NCI-H82 (cell line): ENCODE data around the gene CDC20B.

Source experiments
- DNase-seq: peaks from one replicate; lab custom pipeline; 2025; lab: John Stamatoyannopoulos, UW

Gene CDC20B, protein sequence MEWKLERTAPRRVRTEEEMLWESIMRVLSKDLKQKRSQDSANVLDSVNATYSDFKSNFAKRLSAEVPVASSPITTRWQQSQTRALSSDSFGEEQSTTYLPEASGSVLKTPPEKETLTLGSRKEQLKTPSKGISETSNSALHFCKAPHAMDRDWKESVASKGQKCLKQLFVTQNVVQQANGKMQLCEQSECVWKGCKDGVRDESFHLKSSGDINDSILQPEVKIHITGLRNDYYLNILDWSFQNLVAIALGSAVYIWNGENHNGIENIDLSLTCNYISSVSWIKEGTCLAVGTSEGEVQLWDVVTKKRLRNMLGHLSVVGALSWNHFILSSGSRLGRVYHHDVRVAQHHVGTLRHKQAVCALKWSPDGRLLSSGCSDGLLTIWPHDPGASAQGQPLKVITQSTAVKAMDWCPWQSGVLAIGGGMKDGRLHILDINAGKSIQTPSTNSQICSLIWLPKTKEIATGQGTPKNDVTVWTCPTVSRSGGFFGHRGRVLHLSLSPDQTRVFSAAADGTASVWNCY

DNA sequence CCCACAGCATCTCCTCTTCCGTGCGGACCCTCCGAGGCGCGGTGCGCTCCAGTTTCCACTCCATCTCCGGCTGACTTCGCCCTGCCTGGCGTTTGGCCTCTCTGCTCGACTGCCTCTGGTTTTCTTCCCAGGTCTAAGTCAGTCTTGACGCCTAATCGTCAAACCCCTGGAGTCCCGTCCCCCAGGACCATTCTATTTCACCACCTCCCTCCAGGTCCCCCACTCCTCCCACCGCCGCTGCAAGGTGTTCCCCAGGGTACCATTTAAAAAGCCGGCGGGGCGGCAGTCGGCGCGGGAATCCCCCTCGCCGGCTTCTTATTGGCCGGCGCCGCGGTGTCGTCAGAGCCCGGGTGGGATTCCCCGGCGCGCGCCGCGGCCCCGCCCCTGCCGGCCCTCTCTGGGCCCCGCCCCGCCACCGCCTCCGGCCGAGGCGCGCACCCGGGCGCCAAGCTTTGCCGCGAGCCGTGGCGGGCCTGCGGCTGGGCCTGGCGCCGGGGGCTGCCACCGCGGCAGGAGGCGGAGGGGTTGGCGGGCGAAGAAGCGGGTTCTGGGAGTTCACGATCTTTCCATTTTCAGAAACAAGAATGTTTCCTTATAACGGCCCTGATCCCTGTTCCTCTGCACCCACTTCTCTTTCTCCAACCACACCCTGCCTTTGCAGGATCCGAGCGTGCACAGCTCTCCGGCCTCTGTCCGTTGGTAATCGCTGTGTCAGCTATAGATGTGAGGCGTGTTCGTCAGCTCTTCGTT lies at the start of gene CDC20B:
CDC20B (minus strand) TSS at position 241 of the 750 bp plus-strand sequence; CDS start at position 64, 177 bp downstream.
- peak; percentile 81 for DNase-seq

DNA sequence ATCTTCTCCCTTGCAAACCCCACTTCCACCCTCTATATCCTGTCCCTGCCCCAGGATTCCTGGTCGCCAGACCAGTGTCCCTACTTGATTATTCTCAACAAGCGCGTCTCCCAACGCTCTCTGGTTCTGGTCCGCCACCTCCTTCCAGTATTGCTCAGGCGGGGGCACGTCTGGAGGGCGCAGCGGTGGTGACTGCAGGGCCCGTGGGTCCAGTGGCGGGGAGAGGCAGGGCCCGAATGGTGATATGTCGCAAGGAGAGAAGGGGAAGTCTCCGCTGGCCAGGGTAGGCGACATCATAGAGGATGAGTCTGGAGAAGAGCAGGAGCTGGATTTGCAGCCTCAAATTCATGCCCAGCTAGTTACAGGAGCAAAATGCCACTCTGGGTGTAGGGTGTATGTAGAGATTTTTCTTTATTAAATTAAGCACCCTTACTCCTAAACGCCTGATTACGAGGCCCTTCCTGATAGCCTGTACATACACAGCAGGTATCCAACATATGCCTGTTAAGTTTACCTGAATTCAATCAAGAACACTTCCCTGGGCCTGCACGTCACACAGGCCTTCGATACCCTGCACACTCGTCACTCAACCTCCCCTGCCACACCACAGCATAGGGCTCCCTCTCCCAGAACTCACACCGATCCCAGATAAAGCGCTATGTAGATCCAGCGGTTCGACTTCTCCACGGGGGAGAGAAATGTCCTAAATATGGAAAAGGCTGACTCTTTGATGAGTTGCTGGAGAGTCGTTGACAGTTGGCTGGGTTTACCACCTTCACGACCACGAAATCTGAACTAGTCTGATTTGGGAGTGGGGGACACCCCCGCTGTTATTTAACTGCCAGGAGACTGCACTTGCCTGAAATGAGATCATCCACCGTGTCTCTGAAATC lies 49.4 kb upstream of the CDC20B start:
- DNase-seq: no peak

DNA sequence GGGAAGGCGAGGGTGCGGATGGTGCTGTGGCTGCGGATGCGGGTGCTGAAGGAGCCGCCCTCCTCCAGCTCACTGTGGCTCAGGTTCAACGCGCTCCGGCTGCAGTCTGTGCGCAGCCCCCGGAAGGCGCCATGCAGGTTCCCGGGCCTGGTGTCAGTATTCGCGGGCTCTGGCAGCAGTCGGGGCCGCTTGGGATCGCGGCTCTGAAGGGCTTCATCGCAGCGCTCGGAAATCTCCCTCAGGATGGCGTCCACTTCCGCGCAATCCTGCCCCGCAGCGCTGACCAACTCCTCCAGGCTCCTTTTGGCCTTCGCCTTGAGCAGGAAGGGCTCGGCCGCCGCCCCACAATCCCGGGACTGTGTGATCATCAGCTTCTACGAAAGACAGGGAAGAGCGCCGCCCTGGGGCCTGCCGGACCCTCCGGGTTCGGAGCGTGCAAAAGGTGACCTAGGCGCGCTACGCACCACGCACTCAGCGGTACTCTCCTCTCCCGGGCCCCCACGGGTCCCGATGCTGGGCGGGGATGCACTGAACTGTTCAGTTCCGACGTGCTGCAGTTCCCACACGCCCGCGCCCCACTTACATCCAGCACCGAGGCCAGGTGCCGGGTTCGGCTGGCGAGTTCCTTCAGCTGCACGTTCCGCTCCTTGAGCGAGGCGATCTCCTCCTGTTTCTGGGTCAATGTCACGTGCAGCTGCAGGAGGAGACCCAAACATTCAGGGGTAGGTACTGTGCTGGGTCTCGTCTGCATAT lies 47.6 kb upstream of the CDC20B start:
- DNase-seq: no peak

DNA sequence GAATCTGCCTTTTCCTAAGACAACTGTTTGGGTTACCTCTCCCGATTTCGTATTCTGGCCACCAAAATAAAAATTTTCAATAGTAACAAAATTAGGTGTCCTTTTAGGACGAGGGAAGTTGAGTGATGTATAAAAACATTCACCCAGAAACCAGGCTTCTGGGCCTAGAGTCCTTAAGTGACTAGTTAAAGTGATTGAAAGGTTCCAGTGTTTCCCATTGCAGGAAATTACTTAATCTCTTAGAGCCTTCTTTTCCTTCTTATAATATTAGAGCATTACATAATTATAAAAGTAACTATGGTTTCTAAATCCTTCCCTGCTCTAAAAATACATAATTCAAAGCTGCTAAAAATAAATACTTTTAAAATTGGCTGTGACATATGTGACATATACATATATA lies 46.8 kb upstream of the CDC20B start:
- DNase-seq: no peak

DNA sequence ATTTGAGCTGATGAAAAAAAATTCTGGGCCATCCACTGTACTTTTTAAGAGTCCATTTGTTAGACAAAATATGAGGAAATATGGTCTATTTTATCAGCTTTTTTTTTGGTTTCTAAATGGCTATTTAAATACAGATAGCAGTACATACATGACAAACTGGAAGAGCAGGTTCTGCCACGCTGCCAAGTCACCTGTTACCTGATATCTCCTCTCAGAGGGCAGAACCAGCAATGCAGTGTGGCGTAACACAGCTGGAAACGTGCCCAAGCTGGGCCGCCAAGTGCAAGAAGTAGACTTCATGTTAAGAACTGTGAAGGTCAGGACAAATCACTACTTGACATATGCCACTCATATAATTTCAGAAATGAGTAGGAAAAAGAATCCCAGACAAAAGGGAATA lies 46.0 kb upstream of the CDC20B start:
- no peak for DNase-seq

DNA sequence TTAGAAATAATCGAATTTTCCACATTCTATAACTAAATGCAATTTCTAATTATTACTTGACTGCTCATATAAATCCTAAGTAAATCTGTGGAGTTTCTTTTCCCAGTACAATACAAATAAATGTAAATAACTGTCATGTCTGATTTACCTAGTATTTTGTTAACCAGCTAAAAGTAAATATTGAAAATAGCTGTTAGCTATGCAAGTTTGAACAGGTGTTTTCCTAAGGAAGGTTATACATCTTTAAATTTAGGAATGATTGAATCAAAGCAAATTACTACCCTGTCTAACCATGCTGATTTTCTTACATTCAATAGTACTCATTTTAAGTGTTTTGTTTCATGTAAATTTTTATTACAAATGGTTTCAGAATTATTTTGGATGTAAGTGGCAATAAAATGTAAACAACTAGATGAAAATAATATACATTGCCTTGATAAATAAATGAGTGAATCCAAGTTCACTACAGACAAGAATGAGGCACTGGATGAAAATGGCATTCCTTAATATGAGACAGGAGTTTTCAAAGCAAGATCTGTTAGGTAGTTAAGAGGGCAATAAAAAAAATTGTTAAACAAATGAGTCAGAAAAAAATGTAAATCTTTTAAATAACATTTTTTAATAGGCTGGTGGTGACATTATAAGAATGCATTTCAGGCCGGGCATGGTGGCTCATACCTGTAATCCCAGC lies 38.4 kb upstream of the CDC20B start:
- no peak for DNase-seq

DNA sequence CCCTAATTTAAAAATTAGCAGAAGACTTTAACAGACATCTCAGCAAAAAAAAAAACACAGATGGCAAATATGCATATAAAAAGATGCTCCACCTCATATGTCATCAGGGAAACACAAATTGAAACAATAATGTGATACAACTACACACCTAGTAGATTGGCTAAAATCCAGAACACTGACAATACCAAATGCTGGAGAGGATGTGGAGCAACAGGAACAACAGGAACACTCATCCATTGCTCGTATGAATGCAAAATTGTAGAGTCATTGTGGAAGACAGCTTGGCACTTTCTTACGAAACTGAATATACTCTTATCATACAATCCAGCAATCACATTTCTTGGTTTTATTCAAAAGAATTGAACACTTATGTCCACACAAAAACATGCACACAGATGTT lies 32.0 kb upstream of the CDC20B start:
- DNase-seq: no peak

DNA sequence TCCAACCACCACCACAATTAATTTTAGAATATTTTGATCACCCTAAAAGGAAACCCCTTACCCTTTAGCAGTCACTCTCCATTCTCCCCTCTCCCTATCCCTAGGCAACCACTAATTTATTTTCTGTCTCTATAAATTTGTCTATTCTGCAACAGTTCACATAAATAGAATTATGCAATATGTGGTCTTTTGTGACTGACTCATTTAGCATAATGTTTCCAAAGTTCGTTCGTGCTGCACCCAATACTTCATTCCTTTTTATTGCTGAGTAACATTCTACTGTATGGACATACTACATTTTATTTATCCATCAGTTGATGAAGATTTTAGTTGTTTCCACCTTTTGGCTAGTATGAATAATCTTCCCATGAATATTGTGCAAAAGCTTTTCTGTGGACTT lies 18.2 kb upstream of the CDC20B start:
- DNase-seq: no peak

DNA sequence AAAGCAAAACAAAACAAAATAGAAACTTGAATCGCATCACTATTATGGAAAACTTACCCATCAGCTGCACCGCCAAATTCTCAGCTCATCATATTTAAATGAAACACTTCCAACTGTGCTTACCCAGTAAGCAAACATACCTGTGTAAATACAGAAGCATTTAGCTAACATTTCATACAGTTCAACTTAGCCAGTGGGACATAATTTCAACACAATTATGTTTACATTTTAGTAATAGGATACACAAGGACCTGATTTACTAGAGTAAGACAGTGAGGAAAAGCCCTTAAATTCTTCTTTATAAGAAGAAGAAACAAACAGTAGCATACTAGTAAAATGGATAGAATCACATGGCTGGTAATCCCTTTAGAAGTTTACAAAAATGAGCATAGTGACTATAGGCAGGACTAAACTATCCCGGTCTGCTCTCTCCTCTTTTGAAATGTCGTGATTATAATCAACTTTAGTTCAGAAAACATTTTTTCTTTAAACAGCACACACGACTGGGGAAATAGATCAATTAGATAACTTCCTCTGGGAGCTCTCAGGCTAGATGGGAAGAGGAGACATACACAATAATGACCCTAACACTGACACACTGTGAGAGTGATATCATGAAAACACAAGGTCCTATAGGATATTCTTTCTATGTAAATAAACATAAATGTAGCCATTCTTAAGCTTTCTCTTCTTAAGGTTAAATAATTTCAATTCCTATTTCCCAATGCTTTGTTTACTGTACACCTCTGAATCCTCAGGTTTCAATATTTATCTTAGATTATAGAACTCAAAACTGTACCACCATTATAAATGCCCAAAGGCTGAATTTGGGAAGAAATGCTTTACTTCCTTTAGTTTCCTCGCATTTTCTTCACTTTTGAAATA lies 15.9 kb upstream of the CDC20B start:
- DNase-seq: no peak

DNA sequence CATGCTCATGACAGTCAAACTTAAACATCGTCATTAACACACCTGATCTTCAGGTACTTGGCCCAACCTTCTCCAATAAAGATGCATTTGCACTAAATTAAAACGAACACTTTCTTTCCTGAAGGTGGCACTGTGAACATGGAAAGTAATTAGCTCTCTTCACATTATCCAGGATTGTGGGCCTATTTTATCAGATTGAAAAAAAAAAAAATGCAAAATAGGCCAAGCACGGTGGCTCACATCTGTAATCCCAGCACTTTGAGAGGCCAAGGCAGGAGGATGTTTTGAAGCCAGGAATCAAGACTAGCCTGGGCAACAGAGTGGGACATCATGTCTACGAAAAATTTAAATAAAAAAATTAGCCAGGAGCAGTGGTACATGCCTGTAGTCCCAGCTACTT lies 14.4 kb upstream of the CDC20B start:
- peak; percentile 31 for DNase-seq

DNA sequence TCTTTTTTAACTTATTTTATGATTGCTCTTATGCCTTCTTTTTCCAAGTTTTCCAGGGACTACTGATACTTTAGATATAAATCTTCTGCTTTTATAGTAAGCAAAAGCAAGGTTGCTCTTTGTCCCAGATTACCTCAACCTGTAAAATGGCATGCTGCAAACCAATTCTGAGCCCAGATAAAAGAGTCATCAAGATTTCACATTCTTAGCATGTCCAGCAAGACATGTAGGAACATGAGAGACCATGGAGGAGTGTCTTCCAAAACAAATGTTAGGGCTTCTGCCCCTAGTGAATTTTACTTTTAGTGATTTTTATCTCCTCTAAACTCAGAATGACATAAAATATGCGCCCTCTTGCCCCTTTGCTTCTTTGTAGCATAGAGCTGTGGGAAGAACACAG lies 7.0 kb upstream of the CDC20B start:
- DNase-seq: no peak

DNA sequence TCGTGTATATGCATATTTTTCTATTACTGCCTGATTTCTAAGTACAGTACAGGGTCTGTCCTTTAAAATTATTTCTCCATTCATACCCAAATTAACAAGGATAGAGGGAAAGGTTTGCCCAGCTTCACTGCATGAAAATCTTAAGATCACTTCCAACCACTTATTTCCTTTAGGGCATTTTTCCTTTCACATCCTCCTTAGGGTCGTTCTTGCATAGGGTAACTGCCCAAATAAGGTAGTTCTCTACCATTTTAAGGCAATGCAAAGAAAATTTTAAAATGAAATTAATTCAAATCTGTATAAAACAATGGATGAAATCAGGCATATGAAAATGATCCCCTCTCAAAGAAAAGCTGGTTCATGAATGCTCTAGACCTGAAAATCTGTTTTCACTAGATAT lies 4.1 kb upstream of the CDC20B start:
- no peak for DNase-seq

DNA sequence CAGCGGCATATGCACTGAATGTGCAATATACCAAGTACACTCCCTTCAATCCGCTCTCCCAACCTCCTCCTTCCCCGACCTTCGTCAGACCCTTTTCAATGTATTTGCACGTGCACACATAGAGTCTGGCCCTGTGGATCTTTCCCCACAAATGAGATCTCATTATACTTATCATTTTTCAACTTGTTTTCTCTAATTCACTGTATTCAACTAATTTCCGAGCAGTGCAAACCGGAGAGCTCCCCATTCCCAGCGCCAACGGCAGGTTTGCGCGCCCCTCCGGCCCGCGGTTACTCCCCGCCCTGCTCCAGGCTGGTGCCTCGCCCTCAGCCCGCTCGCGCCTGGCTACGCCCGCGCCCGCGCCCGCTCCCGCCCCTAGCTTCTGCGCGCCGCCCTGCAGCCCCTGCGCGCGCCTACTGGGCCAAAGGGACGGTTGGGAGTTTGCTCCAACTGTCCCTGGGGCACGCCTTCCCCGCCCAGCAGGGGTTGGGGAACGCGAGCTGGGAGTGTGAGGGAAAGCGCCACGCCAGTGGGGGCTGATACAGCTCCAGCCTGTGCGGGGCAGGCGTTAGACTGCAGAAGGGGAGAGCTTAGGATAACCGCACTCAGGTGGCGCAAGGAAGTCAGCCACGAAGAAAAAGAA lies 3.3 kb upstream of the CDC20B start:
- DNase-seq: peak; percentile 81

DNA sequence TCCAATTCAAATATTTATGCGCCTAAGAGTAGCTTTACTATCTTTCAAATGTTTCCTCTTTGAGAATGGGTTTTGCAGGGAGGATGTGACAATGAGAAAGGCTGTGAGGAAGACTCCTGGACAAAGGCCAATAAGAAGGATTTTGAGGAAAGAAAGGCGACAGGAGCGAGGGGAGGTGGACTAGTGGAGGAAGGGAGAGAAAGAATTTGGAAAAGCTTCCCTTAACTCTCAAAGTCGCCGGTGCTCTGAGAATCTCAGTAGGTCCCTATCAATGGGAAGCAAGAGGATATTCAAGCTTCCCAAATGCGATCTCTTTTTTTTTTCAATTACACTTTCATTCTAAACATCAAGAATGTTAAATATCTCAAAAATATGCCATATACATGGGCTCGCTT lies 2.8 kb upstream of the CDC20B start:
- no peak for DNase-seq

DNA sequence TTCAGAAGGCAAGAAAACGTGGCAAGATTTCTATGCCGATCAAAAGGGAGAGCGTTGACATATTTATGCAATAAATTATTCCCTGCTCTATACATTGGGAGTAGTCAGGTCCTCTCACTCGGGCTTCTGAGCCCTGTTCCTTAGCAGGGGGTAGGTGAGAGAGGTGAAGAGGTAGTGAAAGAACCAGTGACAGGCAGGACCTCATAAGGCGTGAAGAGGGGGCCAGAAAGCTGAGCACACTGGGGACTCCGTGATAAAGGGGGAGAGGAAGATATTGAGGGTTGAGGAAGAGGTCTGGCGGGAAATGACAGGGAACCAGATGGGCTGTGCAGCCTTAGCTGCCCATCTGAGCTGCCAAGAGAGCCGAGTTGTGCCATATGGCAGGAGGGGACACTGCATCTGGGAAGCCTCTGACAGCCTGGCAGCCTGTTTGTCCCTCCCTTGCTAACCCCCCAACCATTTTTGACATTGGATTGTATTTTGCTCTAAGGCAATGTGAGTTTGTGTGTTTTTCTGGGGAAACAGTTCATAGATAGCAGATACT lies 782 bp upstream of the CDC20B start:
- DNase-seq: peak; percentile 73

DNA sequence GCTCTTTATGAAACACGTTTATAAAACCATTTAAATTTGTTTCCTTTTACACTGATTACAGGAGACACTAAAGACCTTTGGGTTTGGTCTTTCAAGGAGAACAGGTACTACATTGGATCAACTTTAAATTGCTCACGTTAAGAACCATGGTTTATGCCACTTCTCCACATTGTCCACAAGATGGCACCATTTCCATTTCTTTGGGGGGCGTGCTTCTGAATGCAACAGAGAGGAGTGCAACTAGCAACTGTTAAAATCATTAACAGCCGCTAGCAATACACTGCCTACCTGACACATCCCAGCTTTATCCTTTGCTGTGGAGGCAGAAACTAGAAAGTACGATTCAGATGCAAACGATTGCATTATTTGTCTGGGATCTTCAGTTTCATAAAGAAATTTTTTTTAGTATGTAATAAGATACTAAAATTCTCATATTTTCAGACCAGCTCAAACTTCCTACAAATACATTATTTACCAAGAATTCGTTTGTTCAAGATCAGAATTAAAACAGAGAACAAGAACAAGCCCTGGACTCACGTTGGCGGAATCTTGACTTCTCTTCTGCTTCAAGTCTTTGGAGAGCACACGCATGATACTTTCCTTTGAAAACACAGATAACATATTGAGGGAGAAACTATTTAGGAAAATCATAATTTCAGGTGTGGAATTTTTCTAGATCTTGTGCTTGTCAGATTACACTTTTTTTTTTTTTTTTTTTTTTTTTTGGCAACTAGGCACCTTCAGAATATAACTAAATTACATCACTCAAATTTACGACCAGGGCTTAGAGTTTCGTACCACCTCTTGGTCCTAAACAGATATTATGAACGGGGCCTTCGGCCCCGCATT lies 702 bp downstream of the CDC20B start:
- peak; percentile 86 for DNase-seq

DNA sequence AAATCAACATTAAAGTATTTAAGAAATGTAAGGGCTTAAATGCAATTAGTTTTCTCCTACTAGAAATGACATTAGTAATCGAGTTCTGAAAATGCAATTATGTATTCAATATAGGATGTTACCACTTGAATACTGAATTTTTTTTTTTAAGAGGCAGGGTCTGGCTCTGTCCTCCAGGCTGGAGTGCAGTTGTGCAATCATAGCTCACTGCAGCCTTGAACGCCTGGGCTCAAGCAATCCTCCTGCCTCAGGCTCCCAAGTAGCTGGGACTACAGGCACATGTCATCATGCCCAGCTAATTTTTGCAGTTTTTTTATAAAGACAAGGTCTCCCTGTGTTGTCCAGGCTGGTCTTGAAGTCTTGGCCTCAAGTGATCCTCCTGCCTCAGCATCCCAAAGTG lies 1.5 kb downstream of the CDC20B start:
- DNase-seq: no peak

DNA sequence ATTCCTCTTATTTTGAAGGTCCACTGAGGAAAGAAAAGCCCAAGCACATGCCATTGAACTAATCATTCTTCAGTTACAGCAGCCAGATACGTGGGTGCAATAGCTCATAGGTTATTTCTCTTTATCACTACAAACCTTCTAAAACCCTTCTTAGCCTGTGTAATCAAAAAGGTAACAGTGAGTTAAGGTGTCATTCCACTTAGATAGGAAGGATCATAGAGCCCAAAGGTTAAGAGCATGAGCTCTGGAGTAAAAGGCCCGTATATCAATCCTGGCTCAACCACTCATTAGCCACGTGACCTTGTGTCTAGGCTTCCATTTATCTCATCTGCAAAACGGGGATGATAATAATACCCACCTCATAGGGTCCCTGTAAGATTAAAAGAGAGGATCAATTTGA lies 10.3 kb downstream of the CDC20B start:
- DNase-seq: no peak
